ENCODE results near the gene STPG2. TPM values are rescaled to one million over a fixed set of nuclear protein-coding genes. Genes with fewer than 3 reads are reported as not detected.

Gene STPG2
- total RNA-seq, 2 donors from 2014 or later: 0.66 to 1.6 TPM

DNA sequence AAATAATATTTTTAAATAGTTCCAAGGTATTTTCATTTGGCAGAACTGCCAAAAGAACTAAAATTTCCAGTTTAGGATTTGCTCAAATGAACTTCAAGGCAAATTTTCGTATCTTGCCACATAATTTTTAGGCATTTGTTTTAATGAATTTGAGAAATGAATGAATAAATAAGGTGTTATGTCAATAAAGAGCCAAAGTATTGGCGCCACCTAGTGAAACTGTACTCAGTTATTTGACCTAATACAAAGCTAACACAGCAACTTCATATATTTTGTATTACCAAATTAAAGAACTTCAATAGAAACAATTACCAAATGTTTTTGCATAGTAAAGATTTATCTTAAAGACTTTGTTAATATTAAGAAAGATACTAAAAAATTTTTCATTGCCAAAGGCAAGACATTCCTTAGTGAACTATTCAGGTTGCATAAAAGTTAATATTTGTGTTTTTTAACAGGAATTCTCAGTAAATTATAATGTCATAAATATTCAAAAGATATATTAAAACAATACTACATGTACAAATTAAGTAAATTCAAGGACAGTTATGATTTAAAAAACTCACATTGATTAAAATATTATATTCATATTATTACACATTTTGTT, 50.3 kb downstream of the STPG2 start:
- Histone ChIP-seq H3K27me3 (no peaks in the 10 kb centered on the region), H3K27ac (no peak overlapping the region), H3K9me3 (no peaks in the 10 kb centered on the region), H3K4me3 (no peak overlapping the region), H3K36me3 (replicated peaks in 1 of 2; ENCODE audit: insufficient read depth in 1 of 2, low read depth in 2 of 2) (no peaks in the 10 kb centered on the region), H3K4me1 (no peaks in the 10 kb centered on the region)
- TF ChIP-seq, protein P1, sequence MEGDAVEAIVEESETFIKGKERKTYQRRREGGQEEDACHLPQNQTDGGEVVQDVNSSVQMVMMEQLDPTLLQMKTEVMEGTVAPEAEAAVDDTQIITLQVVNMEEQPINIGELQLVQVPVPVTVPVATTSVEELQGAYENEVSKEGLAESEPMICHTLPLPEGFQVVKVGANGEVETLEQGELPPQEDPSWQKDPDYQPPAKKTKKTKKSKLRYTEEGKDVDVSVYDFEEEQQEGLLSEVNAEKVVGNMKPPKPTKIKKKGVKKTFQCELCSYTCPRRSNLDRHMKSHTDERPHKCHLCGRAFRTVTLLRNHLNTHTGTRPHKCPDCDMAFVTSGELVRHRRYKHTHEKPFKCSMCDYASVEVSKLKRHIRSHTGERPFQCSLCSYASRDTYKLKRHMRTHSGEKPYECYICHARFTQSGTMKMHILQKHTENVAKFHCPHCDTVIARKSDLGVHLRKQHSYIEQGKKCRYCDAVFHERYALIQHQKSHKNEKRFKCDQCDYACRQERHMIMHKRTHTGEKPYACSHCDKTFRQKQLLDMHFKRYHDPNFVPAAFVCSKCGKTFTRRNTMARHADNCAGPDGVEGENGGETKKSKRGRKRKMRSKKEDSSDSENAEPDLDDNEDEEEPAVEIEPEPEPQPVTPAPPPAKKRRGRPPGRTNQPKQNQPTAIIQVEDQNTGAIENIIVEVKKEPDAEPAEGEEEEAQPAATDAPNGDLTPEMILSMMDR (IDR thresholded peaks at IDR 0.05): peak in 3 of 7 experiments; percentile 29 to 45 (median 31)
- no peak for TF ChIP-seq POLR2A (IDR thresholded peaks at IDR 0.05)
- ATAC-seq (no peak), DNase-seq (no peak)
- intact Hi-C loops (cut with DNase I): no loop called here
- 19 to 23% methylated on average over 2 of the region's 2 CpGs for WGBS, 2 donors

DNA sequence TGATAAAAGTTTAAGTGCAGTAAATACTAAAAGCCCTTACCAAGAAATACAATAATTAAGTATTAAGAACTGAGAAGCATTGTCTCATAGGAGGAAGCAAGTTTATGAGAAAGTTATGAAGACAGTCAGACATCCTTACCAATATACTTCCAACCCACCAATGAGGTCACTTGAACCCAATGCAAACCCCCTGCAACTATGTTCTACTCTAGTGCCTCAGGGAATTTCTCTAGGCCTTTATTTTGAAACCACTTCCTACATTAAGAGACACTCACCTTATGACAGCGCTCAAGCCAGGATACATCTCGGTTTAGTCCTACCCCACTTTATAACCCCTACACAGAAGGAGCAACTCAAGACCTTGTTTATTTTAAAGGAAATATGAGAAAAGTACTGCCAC, 61.3 kb downstream of the STPG2 start:
- intact Hi-C loops (cut with DNase I): no loop called here
- Histone ChIP-seq H3K4me3 (no peak overlapping the region), H3K27me3 (no peaks in the 10 kb centered on the region), H3K9me3 (no peaks in the 10 kb centered on the region), H3K36me3 (replicated peaks in 1 of 2; ENCODE audit: insufficient read depth in 1 of 2, low read depth in 2 of 2) (no peaks in the 10 kb centered on the region), H3K27ac (no peak overlapping the region), H3K4me1 (no peaks in the 10 kb centered on the region)
- 88 to 96% methylated on average over 2 of the region's 2 CpGs for WGBS, 2 donors
- no peak for DNase-seq
- no peak for ATAC-seq
- TF ChIP-seq, protein P1 (IDR thresholded peaks at IDR 0.05): no peak
- TF ChIP-seq POLR2A (IDR thresholded peaks at IDR 0.05): no peak

DNA sequence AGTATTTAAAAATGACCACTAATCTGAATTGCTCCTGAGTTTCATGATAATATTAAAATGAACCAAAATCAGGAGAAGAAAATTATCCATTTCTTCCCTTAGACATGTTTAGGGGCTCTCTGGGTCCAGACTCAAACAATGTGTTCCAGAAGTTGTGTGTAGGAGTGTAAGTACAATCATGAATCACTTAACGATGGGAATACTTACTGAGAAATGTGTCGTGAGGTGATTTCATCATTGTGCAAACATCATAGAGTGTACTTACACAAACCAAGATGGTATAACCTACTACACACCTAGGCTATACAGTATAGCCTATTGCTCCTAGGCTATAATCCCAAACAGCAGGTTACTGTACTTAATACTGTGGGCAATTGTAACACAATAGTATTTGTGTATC, 74.8 kb downstream of the STPG2 start:
- no peaks in the 10 kb centered on the region for H3K36me3 ChIP-seq (replicated peaks in 1 of 2; ENCODE audit: insufficient read depth in 1 of 2, low read depth in 2 of 2)
- no peak for DNase-seq

DNA sequence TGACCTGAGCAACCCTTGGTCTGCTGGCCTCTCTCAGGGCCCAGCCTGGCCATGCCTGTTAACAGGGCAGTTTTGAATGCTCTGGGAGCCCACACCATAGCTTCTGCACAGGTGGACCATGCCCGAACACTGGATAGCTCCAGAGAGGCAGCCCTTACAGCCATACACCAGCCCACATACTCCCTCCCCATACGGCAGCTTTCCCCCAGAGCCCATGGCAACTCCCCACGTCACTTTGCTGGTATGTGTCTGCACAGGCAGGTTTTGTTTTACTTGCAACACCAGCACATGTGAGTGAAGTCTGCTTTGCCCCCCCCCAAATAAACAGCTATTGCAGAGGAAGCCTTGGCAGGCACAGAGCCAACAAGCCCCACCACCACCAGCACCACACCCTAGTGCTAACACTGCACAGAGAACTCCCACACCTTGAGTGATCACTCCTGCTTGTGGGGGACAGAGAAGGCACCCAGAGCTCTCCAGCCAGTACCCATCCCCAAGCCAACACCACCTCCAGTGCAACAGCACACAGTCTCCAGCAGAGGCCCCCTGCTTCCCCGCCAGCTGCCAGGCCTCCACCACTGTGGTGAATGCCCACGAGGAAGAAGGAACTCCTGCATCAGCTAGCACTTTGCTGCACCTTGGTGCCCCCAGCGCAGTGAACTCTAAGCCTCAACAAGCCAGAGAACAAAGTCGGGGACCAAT, 87.3 kb downstream of the STPG2 start:
- no peak overlapping the region for H3K4me3 ChIP-seq
- WGBS, 2 donors: 91 to 96% methylated on average over 3 to 7 of the region's 7 CpGs
- intact Hi-C loops (cut with DNase I): no loop called here
- no peaks in the 10 kb centered on the region for H3K4me1 ChIP-seq
- no peak for TF ChIP-seq POLR2A (IDR thresholded peaks at IDR 0.05)
- TF ChIP-seq, protein P1 (IDR thresholded peaks at IDR 0.05): no peak
- H3K36me3 ChIP-seq (replicated peaks in 1 of 2; ENCODE audit: insufficient read depth in 1 of 2, low read depth in 2 of 2): no peaks in the 10 kb centered on the region
- H3K27me3 ChIP-seq: no peaks in the 10 kb centered on the region
- DNase-seq (no peak), ATAC-seq (no peak)
- H3K9me3 ChIP-seq: peaks cover 0 to 5% (median 0%) of the 10 kb centered on the region in 3 donors
- H3K27ac ChIP-seq: no peak overlapping the region

More for the DNA sequence above, 74.8 kb downstream of the STPG2 start:
- 59 to 67% methylated on average over 2 of the region's 2 CpGs for WGBS, 2 donors
- Histone ChIP-seq H3K4me1 (no peaks in the 10 kb centered on the region), H3K27ac (no peak overlapping the region), H3K4me3 (no peak overlapping the region), H3K27me3 (no peaks in the 10 kb centered on the region), H3K9me3 (no peaks in the 10 kb centered on the region)
- no peak for TF ChIP-seq POLR2A (IDR thresholded peaks at IDR 0.05)
- no peak for ATAC-seq
- intact Hi-C loops (cut with DNase I): no loop called here

DNA sequence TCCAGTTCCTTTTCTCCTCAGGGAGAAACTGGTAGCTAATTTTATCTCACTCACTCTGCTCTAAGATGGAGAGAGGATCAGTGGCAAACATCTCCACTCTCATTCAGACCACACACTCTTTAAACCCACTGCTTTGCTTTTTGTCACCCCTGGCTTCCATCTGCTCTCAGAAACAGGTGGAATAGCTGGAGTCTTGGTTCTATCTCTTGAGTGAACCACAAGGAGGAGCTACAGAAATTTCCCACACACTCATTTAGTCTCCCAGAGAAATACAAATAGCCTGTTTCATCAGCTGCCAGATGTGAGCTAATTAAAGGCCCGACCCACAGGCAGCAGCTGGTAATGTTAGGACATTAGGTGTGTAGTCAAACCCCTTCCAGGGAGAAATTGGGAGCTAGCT, 96.6 kb downstream of the STPG2 start:
- ATAC-seq: no peak
- WGBS, 2 donors: 40 to 50% methylated on average over 1 of the region's 1 CpG
- no peak for DNase-seq

More for the DNA sequence above, 96.6 kb downstream of the STPG2 start:
- Histone ChIP-seq H3K27ac (no peak overlapping the region), H3K4me1 (no peaks in the 10 kb centered on the region), H3K4me3 (no peak overlapping the region), H3K27me3 (no peaks in the 10 kb centered on the region), H3K36me3 (replicated peaks in 1 of 2; ENCODE audit: insufficient read depth in 1 of 2, low read depth in 2 of 2) (no peaks in the 10 kb centered on the region), H3K9me3 (peaks cover 0 to 4% (median 0%) of the 10 kb centered on the region in 3 donors)
- intact Hi-C loops (cut with DNase I): no loop called here
- no peak for TF ChIP-seq POLR2A (IDR thresholded peaks at IDR 0.05)
- TF ChIP-seq, protein P1 (IDR thresholded peaks at IDR 0.05): no peak
